Right renal cortex interstitium (tissue), 3 donors: ENCODE results near the gene SLCO3A1. TPM values are rescaled to one million over a fixed set of nuclear protein-coding genes. Genes with fewer than 3 reads are reported as not detected.

Experiments used
- DNase-seq, 3 donors: peaks; one replicate each; pipeline ENCODE4 v3.0.0-alpha.2; 2013; ENCODE audit warnings: low read depth in 3 of 3, low spot score in 2 of 3
- polyA plus RNA-seq, 3 donors: library from polyadenylated mRNA; unstranded; fragments of 120-200 nt; gene quantifications; one replicate each; pipeline ENCODE4 v1.2.1, GENCODE V29; 2013; ENCODE audit not compliant: insufficient read length in 3 of 3

Gene SLCO3A1
- polyA plus RNA-seq, 3 donors = 9.4 to 16.0 (median 14.7) TPM

GRCh38 chr15:92149465-92149864 is 296.0 kb downstream of the SLCO3A1 start:
- DNase-seq = no peak

- no peak for DNase-seq
Observed at GRCh38 chr15:92151168-92151567, 297.7 kb downstream of the SLCO3A1 start.

GRCh38 chr15:92151741-92152140 is 298.2 kb downstream of the SLCO3A1 start:
- DNase-seq = no peak

- no peak for DNase-seq
Observed at GRCh38 chr15:92152983-92153382, 299.5 kb downstream of the SLCO3A1 start.

- DNase-seq = no peak
Observed at GRCh38 chr15:92153620-92154019, 300.1 kb downstream of the SLCO3A1 start.

- DNase-seq = no peak
Observed at GRCh38 chr15:92155934-92156333, 302.4 kb downstream of the SLCO3A1 start.

GRCh38 chr15:92157666-92158298 is 304.3 kb downstream of the SLCO3A1 start:
- no peak for DNase-seq

- no peak for DNase-seq
Observed at GRCh38 chr15:92158426-92158825, 304.9 kb downstream of the SLCO3A1 start.

GRCh38 chr15:92159481-92159880 is 306.0 kb downstream of the SLCO3A1 start:
- no peak for DNase-seq

GRCh38 chr15:92159906-92160841 is 306.7 kb downstream of the SLCO3A1 start:
- no peak for DNase-seq

GRCh38 chr15:92161039-92161670 is 307.6 kb downstream of the SLCO3A1 start:
- no peak for DNase-seq

GRCh38 chr15:92162657-92163056 is 309.1 kb downstream of the SLCO3A1 start:
- no peak for DNase-seq

GRCh38 chr15:92163641-92164040 is 310.1 kb downstream of the SLCO3A1 start:
- DNase-seq = no peak

GRCh38 chr15:92164327-92165000 is 311.0 kb downstream of the SLCO3A1 start:
- no peak for DNase-seq

GRCh38 chr15:92165001-92165346 is 311.5 kb downstream of the SLCO3A1 start:
- no peak for DNase-seq

GRCh38 chr15:92166029-92166428 is 312.5 kb downstream of the SLCO3A1 start:
- no peak for DNase-seq

GRCh38 chr15:92166751-92167405 is 313.4 kb downstream of the SLCO3A1 start:
- no peak for DNase-seq

- DNase-seq = no peak
Observed at GRCh38 chr15:92167451-92167850, 313.9 kb downstream of the SLCO3A1 start.

- no peak for DNase-seq
Observed at GRCh38 chr15:92168066-92168683, 314.7 kb downstream of the SLCO3A1 start.

GRCh38 chr15:92170897-92171296 is 317.4 kb downstream of the SLCO3A1 start:
- DNase-seq = no peak
